Upper lobe of left lung (tissue), 4 donors: ENCODE results near the gene NSD1.

Experiments
- EP300 ChIP-seq, 4 donors: sonication (generic); formaldehyde crosslinking; IDR thresholded peaks; one replicate each; pipeline ENCODE4 v1.5.1; 2017; ENCODE audit warnings: antibody characterized with exemption in 4 of 4, control low read depth in 2 of 4
- POLR2A ChIP-seq, 4 donors: fragments of 450-650 bp; IDR thresholded peaks; one replicate each; pipeline ENCODE4 v1.5.1; 2016 to 2017; ENCODE audit warnings: antibody characterized with exemption in 4 of 4, mild to moderate bottlenecking in 2 of 4
- TF ChIP-seq, protein P1 (sequence below), 6 experiments: fragments of 450-650 bp in 4 of 6; fragments of 200-600 bp in 2 of 6; sonication (generic) in 2 of 6; IDR thresholded peaks; one replicate each; pipeline ENCODE4 v1.5.1; 2016 to 2019; ENCODE audit warnings: antibody characterized with exemption in 6 of 6

DNA sequence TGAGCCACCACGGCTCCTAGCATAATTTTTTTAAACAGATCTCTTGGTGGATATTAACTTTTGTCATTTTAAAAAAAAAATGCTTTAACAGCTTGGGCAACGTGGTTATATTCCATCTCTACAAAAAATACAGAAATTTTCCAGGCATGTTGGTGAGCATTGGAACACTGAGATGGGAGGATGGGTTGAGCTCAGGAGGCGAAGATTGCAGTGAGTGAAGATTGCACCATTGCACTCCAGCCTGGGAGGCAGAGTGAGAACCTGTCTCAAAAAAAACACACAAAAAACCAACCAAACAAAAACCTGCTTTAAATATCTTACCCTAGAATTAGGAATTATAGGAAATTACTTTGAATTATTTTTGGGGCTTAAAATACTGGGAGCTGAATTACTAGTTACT is 55.2 kb downstream of the NSD1 start:
- TF ChIP-seq EP300 (IDR thresholded peaks at IDR 0.05), result no peak
- no peak for TF ChIP-seq POLR2A (IDR thresholded peaks at IDR 0.05)
- TF ChIP-seq, protein P1, sequence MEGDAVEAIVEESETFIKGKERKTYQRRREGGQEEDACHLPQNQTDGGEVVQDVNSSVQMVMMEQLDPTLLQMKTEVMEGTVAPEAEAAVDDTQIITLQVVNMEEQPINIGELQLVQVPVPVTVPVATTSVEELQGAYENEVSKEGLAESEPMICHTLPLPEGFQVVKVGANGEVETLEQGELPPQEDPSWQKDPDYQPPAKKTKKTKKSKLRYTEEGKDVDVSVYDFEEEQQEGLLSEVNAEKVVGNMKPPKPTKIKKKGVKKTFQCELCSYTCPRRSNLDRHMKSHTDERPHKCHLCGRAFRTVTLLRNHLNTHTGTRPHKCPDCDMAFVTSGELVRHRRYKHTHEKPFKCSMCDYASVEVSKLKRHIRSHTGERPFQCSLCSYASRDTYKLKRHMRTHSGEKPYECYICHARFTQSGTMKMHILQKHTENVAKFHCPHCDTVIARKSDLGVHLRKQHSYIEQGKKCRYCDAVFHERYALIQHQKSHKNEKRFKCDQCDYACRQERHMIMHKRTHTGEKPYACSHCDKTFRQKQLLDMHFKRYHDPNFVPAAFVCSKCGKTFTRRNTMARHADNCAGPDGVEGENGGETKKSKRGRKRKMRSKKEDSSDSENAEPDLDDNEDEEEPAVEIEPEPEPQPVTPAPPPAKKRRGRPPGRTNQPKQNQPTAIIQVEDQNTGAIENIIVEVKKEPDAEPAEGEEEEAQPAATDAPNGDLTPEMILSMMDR (IDR thresholded peaks at IDR 0.05), result no peak
